Measurements from ENCODE around the gene PACRG.

Gene PACRG

DNA sequence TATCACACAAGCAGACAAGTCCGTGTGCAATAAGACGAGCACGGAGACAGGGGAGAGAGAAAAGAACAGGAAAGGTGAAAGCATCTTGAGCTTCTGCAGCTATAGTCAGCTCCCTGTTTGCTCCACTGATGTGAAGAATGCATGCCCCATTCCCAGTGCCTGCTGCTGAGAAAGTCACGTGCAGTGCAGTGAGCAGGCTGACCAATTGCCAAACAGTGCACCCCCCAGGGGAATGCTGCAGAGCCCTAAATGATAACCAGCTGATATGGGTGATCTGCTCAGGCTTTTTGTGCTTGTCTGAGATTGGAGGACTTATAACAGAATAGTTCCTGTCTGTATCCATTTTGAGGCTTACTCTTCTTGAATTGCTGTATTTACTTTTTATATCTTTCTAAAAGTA lies 121.5 kb downstream of the PACRG start:
- H2AFZ ChIP-seq (ENCODE audit: low read depth), result no peak overlapping the region
- no peak overlapping the region for H3K9ac ChIP-seq
- H3K27ac ChIP-seq, result no peak overlapping the region
- no peaks in the 10 kb centered on the region for H3K4me1 ChIP-seq (ENCODE audit: low read depth, poor library complexity, severe bottlenecking)
- H3K36me3 ChIP-seq (ENCODE audit: insufficient read depth), result no peaks in the 10 kb centered on the region
- H3K4me3 ChIP-seq (IDR thresholded peaks at IDR 0.05; ENCODE audit: insufficient read depth, low read depth, low read length), result no peak overlapping the region
- H4K20me1 ChIP-seq (ENCODE audit: insufficient read depth), result no peaks in the 10 kb centered on the region
- no peaks in the 10 kb centered on the region for H3K79me2 ChIP-seq (ENCODE audit: insufficient read depth, low read depth)
- no peaks in the 10 kb centered on the region for H3K27me3 ChIP-seq (ENCODE audit: insufficient read depth, low read depth)
- H3K4me2 ChIP-seq, result no peak overlapping the region
- TF ChIP-seq, protein P1, sequence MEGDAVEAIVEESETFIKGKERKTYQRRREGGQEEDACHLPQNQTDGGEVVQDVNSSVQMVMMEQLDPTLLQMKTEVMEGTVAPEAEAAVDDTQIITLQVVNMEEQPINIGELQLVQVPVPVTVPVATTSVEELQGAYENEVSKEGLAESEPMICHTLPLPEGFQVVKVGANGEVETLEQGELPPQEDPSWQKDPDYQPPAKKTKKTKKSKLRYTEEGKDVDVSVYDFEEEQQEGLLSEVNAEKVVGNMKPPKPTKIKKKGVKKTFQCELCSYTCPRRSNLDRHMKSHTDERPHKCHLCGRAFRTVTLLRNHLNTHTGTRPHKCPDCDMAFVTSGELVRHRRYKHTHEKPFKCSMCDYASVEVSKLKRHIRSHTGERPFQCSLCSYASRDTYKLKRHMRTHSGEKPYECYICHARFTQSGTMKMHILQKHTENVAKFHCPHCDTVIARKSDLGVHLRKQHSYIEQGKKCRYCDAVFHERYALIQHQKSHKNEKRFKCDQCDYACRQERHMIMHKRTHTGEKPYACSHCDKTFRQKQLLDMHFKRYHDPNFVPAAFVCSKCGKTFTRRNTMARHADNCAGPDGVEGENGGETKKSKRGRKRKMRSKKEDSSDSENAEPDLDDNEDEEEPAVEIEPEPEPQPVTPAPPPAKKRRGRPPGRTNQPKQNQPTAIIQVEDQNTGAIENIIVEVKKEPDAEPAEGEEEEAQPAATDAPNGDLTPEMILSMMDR (conservative IDR thresholded peaks at IDR 0.05; ENCODE audit: low read depth, low read length), result no peak

DNA sequence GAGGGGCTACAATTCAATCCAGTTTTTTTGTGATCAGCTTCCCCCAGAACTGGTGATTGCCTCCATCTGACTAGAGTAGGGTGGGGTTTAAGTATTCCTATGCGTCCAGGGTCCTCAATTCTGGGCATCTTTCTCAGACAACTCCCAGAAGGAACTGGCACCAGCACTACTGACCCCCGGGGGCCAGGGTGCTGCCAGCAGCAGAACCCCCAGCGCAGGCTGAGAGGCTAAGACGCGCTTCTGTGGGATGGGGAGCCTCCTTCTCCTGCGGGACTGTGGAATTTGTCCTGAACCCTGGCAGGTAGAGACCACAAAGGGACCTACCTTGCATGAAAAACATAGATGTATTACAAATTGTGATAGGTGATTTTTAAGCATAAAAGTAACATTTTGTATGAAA lies 124.4 kb downstream of the PACRG start:
- no peaks in the 10 kb centered on the region for H3K36me3 ChIP-seq (ENCODE audit: insufficient read depth)
- H4K20me1 ChIP-seq (ENCODE audit: insufficient read depth), result no peaks in the 10 kb centered on the region
- H3K4me3 ChIP-seq (IDR thresholded peaks at IDR 0.05; ENCODE audit: insufficient read depth, low read depth, low read length), result no peak overlapping the region
- TF ChIP-seq, protein P1 (conservative IDR thresholded peaks at IDR 0.05; ENCODE audit: low read depth, low read length), result no peak
- H3K27ac ChIP-seq, result no peak overlapping the region
- no peaks in the 10 kb centered on the region for H3K27me3 ChIP-seq (ENCODE audit: insufficient read depth, low read depth)
- H2AFZ ChIP-seq (ENCODE audit: low read depth), result no peak overlapping the region
- H3K4me2 ChIP-seq, result no peak overlapping the region
- H3K9ac ChIP-seq, result no peak overlapping the region
- H3K79me2 ChIP-seq (ENCODE audit: insufficient read depth, low read depth), result no peaks in the 10 kb centered on the region
- no peaks in the 10 kb centered on the region for H3K4me1 ChIP-seq (ENCODE audit: low read depth, poor library complexity, severe bottlenecking)

DNA sequence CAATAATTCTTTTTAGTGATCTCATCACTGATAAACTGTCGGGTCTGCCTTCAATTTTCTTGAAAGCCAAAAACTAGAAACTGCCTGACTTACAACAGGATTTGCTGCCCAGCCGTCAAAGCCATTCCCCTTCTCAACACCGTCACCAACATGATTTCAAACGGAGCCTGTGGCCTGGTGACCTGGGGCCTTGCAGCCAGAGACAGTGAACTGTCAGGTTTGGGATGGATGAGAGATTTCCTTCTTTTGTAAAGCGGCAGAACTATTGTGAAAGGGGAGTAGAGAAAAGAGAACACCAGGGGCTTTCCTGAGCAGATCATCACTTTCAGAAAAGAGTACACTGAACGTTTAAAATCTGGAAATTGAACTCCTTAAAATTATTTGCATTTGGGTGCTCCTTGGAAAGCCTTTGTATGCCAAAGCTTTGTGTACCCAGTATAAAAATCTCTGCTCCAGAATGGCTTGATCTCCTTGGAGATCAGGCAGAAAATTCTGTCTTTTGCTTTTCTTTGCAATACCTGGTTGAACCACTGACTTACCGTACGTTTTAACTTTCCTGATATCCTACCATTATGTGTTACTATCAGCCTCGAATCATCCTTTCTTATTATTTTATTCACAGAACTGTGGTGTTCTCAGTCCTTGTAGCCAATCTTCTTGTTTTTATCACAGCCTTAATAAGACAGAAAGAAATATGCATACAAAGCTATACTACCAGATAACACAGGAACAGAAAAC lies 125.2 kb downstream of the PACRG start:
- Histone ChIP-seq H4K20me1 (ENCODE audit: insufficient read depth) (no peaks in the 10 kb centered on the region), H3K27me3 (ENCODE audit: insufficient read depth, low read depth) (no peaks in the 10 kb centered on the region), H2AFZ (ENCODE audit: low read depth) (no peak overlapping the region), H3K9ac (no peak overlapping the region), H3K4me2 (no peak overlapping the region), H3K36me3 (ENCODE audit: insufficient read depth) (no peaks in the 10 kb centered on the region), H3K79me2 (ENCODE audit: insufficient read depth, low read depth) (no peaks in the 10 kb centered on the region), H3K4me1 (ENCODE audit: low read depth, poor library complexity, severe bottlenecking) (no peaks in the 10 kb centered on the region), H3K27ac (no peak overlapping the region), H3K4me3 (IDR thresholded peaks at IDR 0.05; ENCODE audit: insufficient read depth, low read depth, low read length) (no peak overlapping the region)
- TF ChIP-seq, protein P1 (conservative IDR thresholded peaks at IDR 0.05; ENCODE audit: low read depth, low read length), result no peak

DNA sequence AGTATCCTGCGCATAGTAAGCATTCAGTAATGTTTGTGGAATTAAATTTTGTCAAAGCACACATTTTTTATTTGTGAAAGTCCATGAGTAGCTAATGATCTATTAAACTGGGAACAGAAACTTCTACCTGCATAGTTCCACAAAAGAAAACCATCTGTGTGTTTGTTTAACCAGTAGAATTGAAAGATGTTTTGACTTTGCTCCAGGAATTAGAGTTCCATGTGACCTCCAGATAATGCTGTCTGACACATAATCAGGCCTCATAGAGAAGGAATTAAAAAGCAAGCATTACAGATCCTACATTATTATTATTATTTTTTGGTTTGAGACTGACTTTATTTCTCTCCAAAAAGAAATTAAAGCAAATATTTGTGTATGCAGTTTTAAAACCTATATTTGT lies 126.5 kb downstream of the PACRG start:
- no peak overlapping the region for H3K4me2 ChIP-seq
- H3K9ac ChIP-seq, result no peak overlapping the region
- H4K20me1 ChIP-seq (ENCODE audit: insufficient read depth), result no peaks in the 10 kb centered on the region
- H3K27ac ChIP-seq, result no peak overlapping the region
- no peaks in the 10 kb centered on the region for H3K27me3 ChIP-seq (ENCODE audit: insufficient read depth, low read depth)
- H3K79me2 ChIP-seq (ENCODE audit: insufficient read depth, low read depth), result no peaks in the 10 kb centered on the region
- H3K4me1 ChIP-seq (ENCODE audit: low read depth, poor library complexity, severe bottlenecking), result no peaks in the 10 kb centered on the region
- no peaks in the 10 kb centered on the region for H3K36me3 ChIP-seq (ENCODE audit: insufficient read depth)
- TF ChIP-seq, protein P1 (conservative IDR thresholded peaks at IDR 0.05; ENCODE audit: low read depth, low read length), result no peak
- no peak overlapping the region for H3K4me3 ChIP-seq (IDR thresholded peaks at IDR 0.05; ENCODE audit: insufficient read depth, low read depth, low read length)
- no peak overlapping the region for H2AFZ ChIP-seq (ENCODE audit: low read depth)
